BLaER1 treated with 17β-estradiol and CSF1 and Interleukin-3, amounts not matched to agents 10 nM and 100 nM (cell line): ENCODE measurements around the gene MYO5B.

ENCODE experiments used
- H3K27ac ChIP-seq, 11 experiments: shearing (Covaris generic); formaldehyde crosslinking; 2 replicates each; pipeline ENCODE4 v1.8.1; 2022
- H3K27me3 ChIP-seq, 11 experiments: shearing (Covaris generic); formaldehyde crosslinking; 2 replicates each; pipeline ENCODE4 v1.8.1; 2022
- H3K36me3 ChIP-seq, 11 experiments: shearing (Covaris generic); formaldehyde crosslinking; 2 replicates each; pipeline ENCODE4 v1.8.1; 2022
- H3K4me1 ChIP-seq, 10 experiments: shearing (Covaris generic); formaldehyde crosslinking; 2 replicates each; pipeline ENCODE4 v1.8.1; 2022
- H3K4me2 ChIP-seq, 11 experiments: shearing (Covaris generic); formaldehyde crosslinking; 2 replicates each; pipeline ENCODE4 v1.8.1; 2022
- H3K4me3 ChIP-seq, 10 experiments: shearing (Covaris generic); formaldehyde crosslinking; 2 replicates each; pipeline ENCODE4 v1.8.1; 2022
- H3K9ac ChIP-seq, 11 experiments: shearing (Covaris generic); formaldehyde crosslinking; 2 replicates each; pipeline ENCODE4 v1.8.1; 2022
- H3K9me3 ChIP-seq, 11 experiments: shearing (Covaris generic); formaldehyde crosslinking; replicated peaks in 1 of 11; 2 replicates each; pipeline ENCODE4 v1.8.1; 2022
- H4K20me1 ChIP-seq, 11 experiments: shearing (Covaris generic); formaldehyde crosslinking; 2 replicates each; pipeline ENCODE4 v1.8.1; 2022
- Cebpa-rat ChIP-seq, 11 experiments: shearing (Covaris generic); IDR thresholded peaks; 2 replicates each; pipeline ENCODE4 v1.8.1; 2022

Gene MYO5B

DNA sequence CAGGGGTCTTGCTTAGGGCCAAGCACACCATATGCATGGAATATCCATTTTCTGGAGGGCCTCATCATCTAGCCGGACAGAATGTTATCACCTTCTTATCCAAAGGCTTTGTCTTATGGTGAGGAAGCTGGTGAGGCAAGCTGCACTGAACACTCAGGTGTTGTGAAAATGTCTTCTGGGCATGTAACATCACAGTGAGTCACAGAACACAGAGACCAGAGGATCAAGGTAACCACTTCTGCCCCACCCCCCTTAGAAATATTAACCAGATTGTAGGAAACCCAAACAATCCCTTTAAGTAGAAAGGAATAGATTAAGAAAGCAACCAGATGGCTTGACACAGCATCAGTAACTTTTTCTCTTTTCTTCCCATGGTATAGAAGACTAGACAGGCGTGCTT, 51.1 kb downstream of the MYO5B start:
- Histone ChIP-seq H3K27me3 (no peaks in the 10 kb centered on the region), H3K9me3 (peaks cover 0 to 9% (median 0%) of the 10 kb centered on the region in 11 experiments; a peak in 5 of 22 replicates), H3K4me1 (no peaks in the 10 kb centered on the region), H3K36me3 (no peaks in the 10 kb centered on the region), H3K27ac (no peak overlapping the region), H4K20me1 (no peaks in the 10 kb centered on the region), H3K4me2 (no peak overlapping the region), H3K9ac (no peak overlapping the region), H3K4me3 (no peak overlapping the region)
- no peak for TF ChIP-seq Cebpa-rat (IDR thresholded peaks at IDR 0.05)

DNA sequence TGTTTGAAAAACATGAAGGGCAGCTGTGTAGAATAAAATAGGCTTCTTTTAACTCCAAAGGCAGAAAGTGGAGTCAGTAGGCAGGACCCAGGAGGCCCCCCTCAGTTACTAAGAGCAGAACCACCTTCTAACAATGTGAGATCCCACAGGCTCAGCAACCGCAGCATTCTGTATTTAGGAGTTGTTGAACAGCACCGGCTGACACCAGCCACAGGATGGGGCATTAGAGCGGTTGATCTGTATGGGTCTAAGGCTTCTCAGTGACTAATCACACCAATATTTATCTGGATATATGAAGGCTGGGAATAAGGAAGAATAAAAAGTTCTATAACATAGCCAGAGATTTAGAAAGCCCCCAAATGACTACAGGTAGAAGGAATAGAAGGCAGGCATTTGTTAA, 51.7 kb downstream of the MYO5B start:
- Histone ChIP-seq H3K4me3 (no peak overlapping the region), H3K27ac (no peak overlapping the region), H3K4me1 (no peaks in the 10 kb centered on the region), H3K27me3 (no peaks in the 10 kb centered on the region), H4K20me1 (no peaks in the 10 kb centered on the region), H3K9ac (no peak overlapping the region), H3K36me3 (no peaks in the 10 kb centered on the region), H3K4me2 (no peak overlapping the region), H3K9me3 (peaks cover 0 to 9% (median 0%) of the 10 kb centered on the region in 11 experiments; a peak in 5 of 22 replicates)
- TF ChIP-seq Cebpa-rat (IDR thresholded peaks at IDR 0.05): no peak

- no peak overlapping the region for H3K4me2 ChIP-seq
- H3K4me1 ChIP-seq: no peaks in the 10 kb centered on the region
- H3K9me3 ChIP-seq: peaks cover 0 to 8% (median 0%) of the 10 kb centered on the region in 11 experiments; a peak in 5 of 22 replicates
- no peaks in the 10 kb centered on the region for H3K27me3 ChIP-seq
- H4K20me1 ChIP-seq: no peaks in the 10 kb centered on the region
- H3K9ac ChIP-seq: no peak overlapping the region
- H3K27ac ChIP-seq: no peak overlapping the region
- TF ChIP-seq Cebpa-rat (IDR thresholded peaks at IDR 0.05): no peak
- H3K36me3 ChIP-seq: no peaks in the 10 kb centered on the region
- no peak overlapping the region for H3K4me3 ChIP-seq
These were observed 52.4 kb downstream of the MYO5B start for GRCh38 chr18:50142441-50143120.

GRCh38 chr18:50138181-50139064, 56.5 kb downstream of the MYO5B start:
- Histone ChIP-seq H3K27ac (no peak overlapping the region), H3K4me3 (no peak overlapping the region), H3K4me2 (no peak overlapping the region), H3K27me3 (no peaks in the 10 kb centered on the region), H3K9ac (no peak overlapping the region), H4K20me1 (no peaks in the 10 kb centered on the region), H3K9me3 (no peaks in the 10 kb centered on the region), H3K4me1 (no peaks in the 10 kb centered on the region), H3K36me3 (no peaks in the 10 kb centered on the region)
- TF ChIP-seq Cebpa-rat (IDR thresholded peaks at IDR 0.05): no peak

DNA sequence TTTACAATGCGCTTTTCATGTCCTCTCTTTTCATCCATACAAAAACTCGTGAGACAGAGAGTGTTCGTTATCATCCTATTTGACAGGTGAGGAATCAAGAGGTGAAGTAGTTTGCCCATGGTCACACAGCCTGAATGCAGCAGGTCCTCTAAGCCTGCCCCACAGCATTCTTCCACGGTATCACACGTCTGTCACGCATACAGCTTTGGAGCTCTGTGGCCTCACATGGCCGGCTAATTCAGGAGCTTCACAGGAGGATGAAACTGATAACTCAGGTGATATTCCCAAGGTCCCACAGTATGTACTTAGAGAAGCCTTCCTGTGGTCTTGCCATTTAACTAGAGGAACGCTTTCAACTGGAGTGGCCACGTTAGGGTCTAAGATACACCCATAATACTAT, 59.0 kb downstream of the MYO5B start:
- TF ChIP-seq Cebpa-rat (IDR thresholded peaks at IDR 0.05): no peak
- Histone ChIP-seq H3K4me1 (no peaks in the 10 kb centered on the region), H3K27me3 (no peaks in the 10 kb centered on the region), H3K9ac (no peak overlapping the region), H3K4me3 (no peak overlapping the region), H3K4me2 (no peak overlapping the region), H4K20me1 (no peaks in the 10 kb centered on the region), H3K27ac (no peak overlapping the region), H3K9me3 (no peaks in the 10 kb centered on the region), H3K36me3 (no peaks in the 10 kb centered on the region)

GRCh38 chr18:50133526-50133925, 61.4 kb downstream of the MYO5B start:
- H3K4me2 ChIP-seq: no peak overlapping the region
- no peak overlapping the region for H3K4me3 ChIP-seq
- no peak overlapping the region for H3K27ac ChIP-seq
- no peaks in the 10 kb centered on the region for H3K27me3 ChIP-seq
- H3K9ac ChIP-seq: no peak overlapping the region
- H3K36me3 ChIP-seq: no peaks in the 10 kb centered on the region
- no peaks in the 10 kb centered on the region for H4K20me1 ChIP-seq
- H3K4me1 ChIP-seq: no peaks in the 10 kb centered on the region
- TF ChIP-seq Cebpa-rat (IDR thresholded peaks at IDR 0.05): no peak
- H3K9me3 ChIP-seq: no peaks in the 10 kb centered on the region

DNA sequence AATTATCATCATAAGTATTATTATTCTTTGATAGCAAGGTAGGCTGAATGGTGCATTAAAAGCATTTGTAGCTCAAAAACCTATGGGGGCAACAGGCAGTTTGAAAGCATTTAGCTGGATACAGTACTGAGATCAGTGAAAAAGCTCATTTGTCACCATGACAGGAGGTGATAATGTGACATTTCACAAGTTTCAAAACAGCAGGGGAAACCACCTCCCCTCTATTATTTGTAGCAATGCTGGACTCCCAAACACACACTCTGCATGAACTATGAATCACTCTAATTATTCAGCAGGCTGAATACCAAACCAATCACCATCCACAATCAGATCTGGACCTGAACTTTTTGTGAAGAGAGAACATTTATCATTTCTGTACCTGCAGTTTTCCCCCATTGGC, 63.4 kb downstream of the MYO5B start:
- Histone ChIP-seq H3K27me3 (no peaks in the 10 kb centered on the region), H3K4me1 (peaks cover 0 to under 1% (median 0%) of the 10 kb centered on the region in 10 experiments; a peak in 1 of 20 replicates), H3K4me2 (no peak overlapping the region), H3K9me3 (no peaks in the 10 kb centered on the region), H3K9ac (no peak overlapping the region), H3K4me3 (no peak overlapping the region), H4K20me1 (no peaks in the 10 kb centered on the region), H3K27ac (no peak overlapping the region), H3K36me3 (no peaks in the 10 kb centered on the region)
- no peak for TF ChIP-seq Cebpa-rat (IDR thresholded peaks at IDR 0.05)

GRCh38 chr18:50128506-50129271, 66.3 kb downstream of the MYO5B start:
- Histone ChIP-seq H4K20me1 (no peaks in the 10 kb centered on the region), H3K27ac (no peak overlapping the region), H3K9ac (no peak overlapping the region), H3K4me3 (no peak overlapping the region), H3K4me2 (no peak overlapping the region), H3K9me3 (no peaks in the 10 kb centered on the region), H3K4me1 (peaks cover 0 to 7% (median 0%) of the 10 kb centered on the region in 10 experiments; a peak in 2 of 20 replicates), H3K27me3 (no peaks in the 10 kb centered on the region), H3K36me3 (no peaks in the 10 kb centered on the region)
- TF ChIP-seq Cebpa-rat (IDR thresholded peaks at IDR 0.05): no peak

DNA sequence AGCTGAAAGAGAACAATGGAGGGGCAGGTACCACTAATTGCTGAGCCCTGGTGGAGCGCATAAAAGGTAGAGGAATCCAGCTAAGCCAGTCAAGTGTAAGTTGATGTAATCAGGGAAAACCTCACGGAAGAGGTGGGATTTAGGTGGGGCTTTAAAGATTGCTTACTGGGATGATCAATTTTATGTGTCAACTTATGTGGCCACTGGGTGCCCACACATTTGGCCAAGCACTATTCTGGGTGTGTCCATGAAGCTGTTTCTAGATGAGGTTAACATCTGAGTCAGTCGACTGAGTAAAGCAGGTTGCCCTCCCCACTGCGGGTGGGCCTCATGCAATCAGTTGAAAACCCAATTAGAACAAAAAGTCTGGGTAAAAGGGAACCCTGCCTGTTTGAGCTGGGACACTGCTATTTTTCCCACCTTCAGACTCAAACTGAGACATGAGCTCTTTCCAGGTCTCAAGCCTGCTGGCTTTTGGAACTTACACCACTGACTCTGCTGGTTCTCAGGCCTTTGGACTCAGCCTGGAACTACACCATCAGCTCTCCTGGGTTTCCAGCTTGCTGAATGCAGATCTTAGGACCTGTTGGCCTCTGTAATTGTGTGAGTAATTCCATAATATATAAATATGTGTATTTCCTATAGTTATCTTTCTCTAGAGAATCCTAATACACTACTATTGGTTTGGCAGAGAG, 67.3 kb downstream of the MYO5B start:
- TF ChIP-seq Cebpa-rat (IDR thresholded peaks at IDR 0.05): no peak
- Histone ChIP-seq H3K36me3 (no peaks in the 10 kb centered on the region), H3K4me2 (no peak overlapping the region), H3K27me3 (no peaks in the 10 kb centered on the region), H4K20me1 (no peaks in the 10 kb centered on the region), H3K9ac (no peak overlapping the region), H3K9me3 (no peaks in the 10 kb centered on the region), H3K4me3 (no peak overlapping the region), H3K4me1 (peaks cover 0 to 7% (median 0%) of the 10 kb centered on the region in 10 experiments; a peak in 2 of 20 replicates), H3K27ac (no peak overlapping the region)
